Suprapubic skin (tissue), 4 donors: ENCODE results near the gene MAPKAPK5. TPM values are rescaled to one million over a fixed set of nuclear protein-coding genes. Genes with fewer than 3 reads are reported as not detected.
"Not testable (repeated sequence)": the region's sequence is repeated elsewhere in the genome, so short reads cannot be mapped to it uniquely, and the experiment has no call there.

ENCODE experiments used
- DNase-seq, 2 donors: peaks; one replicate each; pipeline ENCODE4 v3.0.0-alpha.2; 2019; ENCODE audit warnings: low spot score in 2 of 2
- H3K27ac ChIP-seq: fragments of 200-600 bp; sonication (generic); one replicate; pipeline ENCODE4 v1.5.1; 2019
- H3K27me3 ChIP-seq: fragments of 200-600 bp; sonication (generic); one replicate; pipeline ENCODE4 v1.5.1; 2019
- H3K36me3 ChIP-seq: fragments of 200-600 bp; sonication (generic); one replicate; pipeline ENCODE4 v1.5.1; 2019
- H3K4me1 ChIP-seq: fragments of 200-600 bp; sonication (generic); one replicate; pipeline ENCODE4 v1.5.1; 2019
- H3K4me3 ChIP-seq: fragments of 200-600 bp; sonication (generic); one replicate; pipeline ENCODE4 v1.5.1; 2019; ENCODE audit warnings: mild to moderate bottlenecking
- H3K9me3 ChIP-seq: fragments of 200-600 bp; sonication (generic); one replicate; pipeline ENCODE4 v1.5.1; 2019
- CTCF ChIP-seq, 2 donors: fragments of 200-600 bp in 1 of 2; fragments of 450-650 bp in 1 of 2; sonication (generic) in 1 of 2; IDR thresholded peaks; one replicate each; pipeline ENCODE4 v1.5.1; 2016 to 2019; ENCODE audit warnings: antibody characterized with exemption in 2 of 2, mild to moderate bottlenecking in 1 of 2, moderate library complexity in 1 of 2
- EP300 ChIP-seq: sonication (generic); formaldehyde crosslinking; IDR thresholded peaks from one replicate; pipeline ENCODE4 v1.6.1; 2017; ENCODE audit warnings: antibody characterized with exemption
- POLR2A ChIP-seq, 2 donors: fragments of 450-650 bp; IDR thresholded peaks; one replicate each; pipeline ENCODE4 v1.6.1; 2017; ENCODE audit warnings: antibody characterized with exemption in 2 of 2, mild to moderate bottlenecking in 2 of 2, moderate library complexity in 2 of 2
- POLR2AphosphoS5 ChIP-seq, 3 donors: sonication (generic); formaldehyde crosslinking; IDR thresholded peaks; one replicate each; pipeline ENCODE4 v1.6.1; 2017; ENCODE audit warnings: antibody characterized with exemption in 3 of 3
- WGBS: methylation state at CpG from one replicate; pipeline ENCODE4 v1.1.5; 2018; 5-methylcytosine and 5-hydroxymethylcytosine counted together
- total RNA-seq, 4 donors: library from RNA; depleted of rRNA; stranded (reverse); fragments of >200 nt; gene quantifications; one replicate each; pipeline ENCODE4 v1.1.0, GENCODE V29; 2016

MAPKAPK5 gene
- total RNA-seq, 4 donors from 2014 or later, result 38.9 to 69.7 (median 58.6) TPM

GRCh38 chr12:111823891-111824290 is 18.1 kb upstream of the MAPKAPK5 start:
- DNase-seq, result no peak
- WGBS, result 61% methylated on average over 2 of the region's 3 CpGs
- H3K27ac ChIP-seq, result no peak overlapping the region

GRCh38 chr12:111824312-111824711 is 17.7 kb upstream of the MAPKAPK5 start:
- not testable (repeated sequence) for H3K4me1 ChIP-seq, H3K27me3 ChIP-seq, H3K9me3 ChIP-seq, H3K27ac ChIP-seq, H3K4me3 ChIP-seq, DNase-seq, H3K36me3 ChIP-seq
- 42% methylated on average over 4 of the region's 4 CpGs for WGBS

More at GRCh38 chr12:111823891-111824290, 18.1 kb upstream of the MAPKAPK5 start:
- Histone ChIP-seq H3K27me3 (no peaks in the 10 kb centered on the region), H3K9me3 (no peaks in the 10 kb centered on the region), H3K4me1 (peaks cover 7% of the 10 kb centered on the region), H3K4me3 (no peak overlapping the region), H3K36me3 (no peaks in the 10 kb centered on the region)
- no peak for TF ChIP-seq POLR2AphosphoS5 (IDR thresholded peaks at IDR 0.05)
- no peak for TF ChIP-seq EP300
- TF ChIP-seq POLR2A (IDR thresholded peaks at IDR 0.05), result no peak
- no peak for TF ChIP-seq CTCF (IDR thresholded peaks at IDR 0.05)

GRCh38 chr12:111825509-111825908 is 16.5 kb upstream of the MAPKAPK5 start:
- no peaks in the 10 kb centered on the region for H3K36me3 ChIP-seq
- H3K9me3 ChIP-seq, result no peaks in the 10 kb centered on the region
- no peaks in the 10 kb centered on the region for H3K4me1 ChIP-seq
- TF ChIP-seq POLR2A (IDR thresholded peaks at IDR 0.05), result no peak
- no peak for TF ChIP-seq CTCF (IDR thresholded peaks at IDR 0.05)
- no peak for TF ChIP-seq EP300
- no peak for TF ChIP-seq POLR2AphosphoS5 (IDR thresholded peaks at IDR 0.05)
- H3K27ac ChIP-seq, result no peak overlapping the region
- H3K4me3 ChIP-seq, result no peak overlapping the region
- WGBS, result 74% methylated on average over 5 of the region's 5 CpGs
- no peak for DNase-seq
- no peaks in the 10 kb centered on the region for H3K27me3 ChIP-seq

- H3K27me3 ChIP-seq, result no peaks in the 10 kb centered on the region
- DNase-seq, result no peak
- no peaks in the 10 kb centered on the region for H3K4me1 ChIP-seq
- no peaks in the 10 kb centered on the region for H3K9me3 ChIP-seq
- no peak overlapping the region for H3K4me3 ChIP-seq
- H3K27ac ChIP-seq, result no peak overlapping the region
- H3K36me3 ChIP-seq, result no peaks in the 10 kb centered on the region
- no peak for TF ChIP-seq EP300
- 68% methylated on average over 3 of the region's 3 CpGs for WGBS
These were observed 15.7 kb upstream of the MAPKAPK5 start for GRCh38 chr12:111826316-111826715.

- no peaks in the 10 kb centered on the region for H3K36me3 ChIP-seq
- H3K4me3 ChIP-seq, result no peak overlapping the region
- H3K4me1 ChIP-seq, result no peaks in the 10 kb centered on the region
- TF ChIP-seq EP300 (no peak), CTCF (IDR thresholded peaks at IDR 0.05) (no peak), POLR2AphosphoS5 (IDR thresholded peaks at IDR 0.05) (no peak), POLR2A (IDR thresholded peaks at IDR 0.05) (no peak)
- H3K27ac ChIP-seq, result no peak overlapping the region
- H3K9me3 ChIP-seq, result no peaks in the 10 kb centered on the region
- DNase-seq, result no peak
- H3K27me3 ChIP-seq, result no peaks in the 10 kb centered on the region
- WGBS, result 70% methylated on average over 2 of the region's 2 CpGs
These were observed 15.0 kb upstream of the MAPKAPK5 start for GRCh38 chr12:111826992-111827391.

GRCh38 chr12:111827907-111828306 is 14.1 kb upstream of the MAPKAPK5 start:
- Histone ChIP-seq H3K36me3 (no peaks in the 10 kb centered on the region), H3K4me1 (no peaks in the 10 kb centered on the region), H3K4me3 (no peak overlapping the region), H3K27ac (no peak overlapping the region), H3K27me3 (no peaks in the 10 kb centered on the region), H3K9me3 (no peaks in the 10 kb centered on the region)
- no peak for DNase-seq
- no peak for TF ChIP-seq POLR2A (IDR thresholded peaks at IDR 0.05)
- TF ChIP-seq EP300, result no peak
- no peak for TF ChIP-seq POLR2AphosphoS5 (IDR thresholded peaks at IDR 0.05)
- no peak for TF ChIP-seq CTCF (IDR thresholded peaks at IDR 0.05)
- 82% methylated on average over 4 of the region's 4 CpGs for WGBS
